ENCODE measurements around the gene SNAI3. TPM values are rescaled to one million over a fixed set of nuclear protein-coding genes. Genes with fewer than 3 reads are reported as not detected.

SNAI3 gene
- total and polyA plus RNA-seq, 4 donors, result 1.1 to 3.8 (median 2.9) TPM

GRCh38 chr16:88634994-88635670 lies 51.2 kb downstream of the SNAI3 start:
- ATAC-seq (ENCODE audit: insufficient read depth, low FRiP score) (no peak), DNase-seq (no peak)
- peaks cover 0 to 24% (median under 1%) of the 10 kb centered on the region in 4 donors for H3K36me3 ChIP-seq (ENCODE audit: control insufficient read depth in 4 of 4, insufficient read depth in 4 of 4, low read length in 4 of 4)
- 40 to 44% methylated on average over 28 of the region's 28 CpGs for WGBS, 2 donors
- peak overlapping the region in 1 of 2 donors; percentile 42 for H3K27ac ChIP-seq (ENCODE audit: low read depth in 1 of 2, low read length in 1 of 2)
- H3K4me3 ChIP-seq, result no peak overlapping the region
- peaks cover 0 to 42% (median 23%) of the 10 kb centered on the region in 3 donors for H3K27me3 ChIP-seq (ENCODE audit: control insufficient read depth in 3 of 3, insufficient read depth in 3 of 3, low read length in 2 of 3)
- H3K9me3 ChIP-seq (ENCODE audit: control insufficient read depth in 4 of 4, insufficient read depth in 3 of 4, low read length in 3 of 4), result no peaks in the 10 kb centered on the region
- TF ChIP-seq CTCF (IDR thresholded peaks at IDR 0.05; ENCODE audit: control extremely low read depth, extremely low read depth), result no peak
- peaks cover 0 to 11% (median 0%) of the 10 kb centered on the region in 5 donors for H3K4me1 ChIP-seq (ENCODE audit: control insufficient read depth in 5 of 5, insufficient read depth in 5 of 5, low read length in 5 of 5)
- H3K9ac ChIP-seq (ENCODE audit: insufficient read depth in 1 of 2, low read length in 2 of 2), result no peak overlapping the region

GRCh38 chr16:88634141-88634993 lies 51.9 kb downstream of the SNAI3 start:
- H3K27me3 ChIP-seq (ENCODE audit: control insufficient read depth in 3 of 3, insufficient read depth in 3 of 3, low read length in 2 of 3), result peaks cover 0 to 34% (median 15%) of the 10 kb centered on the region in 3 donors
- peaks cover 0 to 30% (median 5%) of the 10 kb centered on the region in 4 donors for H3K36me3 ChIP-seq (ENCODE audit: control insufficient read depth in 4 of 4, insufficient read depth in 4 of 4, low read length in 4 of 4)
- WGBS, 2 donors, result 4 to 15% methylated on average over 63 to 82 of the region's 82 CpGs
- H3K27ac ChIP-seq (ENCODE audit: low read depth in 1 of 2, low read length in 1 of 2), result peak overlapping the region in 1 of 2 donors; percentile 42
- no peak overlapping the region for H3K9ac ChIP-seq (ENCODE audit: insufficient read depth in 1 of 2, low read length in 2 of 2)
- DNase-seq, result no peak
- no peak overlapping the region for H3K4me3 ChIP-seq
- TF ChIP-seq CTCF (IDR thresholded peaks at IDR 0.05; ENCODE audit: control extremely low read depth, extremely low read depth), result no peak
- no peaks in the 10 kb centered on the region for H3K9me3 ChIP-seq (ENCODE audit: control insufficient read depth in 4 of 4, insufficient read depth in 3 of 4, low read length in 3 of 4)
- peaks cover 0 to 8% (median 0%) of the 10 kb centered on the region in 5 donors for H3K4me1 ChIP-seq (ENCODE audit: control insufficient read depth in 5 of 5, insufficient read depth in 5 of 5, low read length in 5 of 5)
- peak; percentile 51 for ATAC-seq (ENCODE audit: insufficient read depth, low FRiP score)

- Histone ChIP-seq H3K4me3 (no peak overlapping the region), H3K9me3 (ENCODE audit: control insufficient read depth in 4 of 4, insufficient read depth in 3 of 4, low read length in 3 of 4) (no peaks in the 10 kb centered on the region)
These were observed 52.6 kb downstream of the SNAI3 start for GRCh38 chr16:88633684-88634140.

More at GRCh38 chr16:88633684-88634140, 52.6 kb downstream of the SNAI3 start:
- H3K4me1 ChIP-seq (ENCODE audit: control insufficient read depth in 5 of 5, insufficient read depth in 5 of 5, low read length in 5 of 5), result peaks cover 0 to 7% (median 0%) of the 10 kb centered on the region in 5 donors
- ATAC-seq (ENCODE audit: insufficient read depth, low FRiP score) (peak; percentile 16), DNase-seq (peak in 1 of 3 donors; percentile 21)
- 44 to 51% methylated on average over 23 of the region's 23 CpGs for WGBS, 2 donors
- TF ChIP-seq CTCF (IDR thresholded peaks at IDR 0.05; ENCODE audit: control extremely low read depth, extremely low read depth), result no peak
- peaks cover 0 to 28% (median 13%) of the 10 kb centered on the region in 3 donors for H3K27me3 ChIP-seq (ENCODE audit: control insufficient read depth in 3 of 3, insufficient read depth in 3 of 3, low read length in 2 of 3)
- no peak overlapping the region for H3K9ac ChIP-seq (ENCODE audit: insufficient read depth in 1 of 2, low read length in 2 of 2)
- peaks cover 0 to 31% (median 5%) of the 10 kb centered on the region in 4 donors for H3K36me3 ChIP-seq (ENCODE audit: control insufficient read depth in 4 of 4, insufficient read depth in 4 of 4, low read length in 4 of 4)
- H3K27ac ChIP-seq (ENCODE audit: low read depth in 1 of 2, low read length in 1 of 2), result no peak overlapping the region

Data from lung (tissue), 12 donors.